HG03558 (cell line): ENCODE measurements around the gene SH3BP5.

Experiments
- ATAC-seq: cut with Tn5 transposase; IDR thresholded peaks from one replicate; pipeline ENCODE4 v1.9.1; 2021; ENCODE audit warnings: moderate number of reproducible peaks; ENCODE audit not compliant: unreplicated experiment; ENCODE audit errors: extremely low read depth

The SH3BP5 gene

GRCh38 chr3:15263120-15263519 is 69.3 kb downstream of the SH3BP5 start:
- ATAC-seq: no peak

DNA sequence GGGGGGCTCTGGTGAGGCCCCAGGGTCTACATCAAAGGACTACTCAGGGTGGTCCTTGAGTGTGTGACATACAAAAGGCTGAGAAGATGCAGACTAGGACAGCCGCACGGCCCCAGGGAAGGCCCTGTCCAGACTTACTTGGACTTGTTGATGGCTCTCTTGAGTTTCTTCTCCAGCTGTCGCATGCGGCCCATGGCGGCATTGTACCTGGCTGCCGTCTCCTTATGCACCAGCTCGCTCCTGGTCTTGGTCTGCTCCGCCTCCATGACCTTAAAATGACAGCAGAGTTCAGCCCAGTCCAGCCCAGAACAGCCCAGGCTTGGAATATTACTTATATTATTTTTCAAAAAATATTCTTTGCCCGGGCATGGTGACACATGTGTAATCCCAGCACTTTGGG is 70.4 kb downstream of the SH3BP5 start:
- no peak for ATAC-seq

DNA sequence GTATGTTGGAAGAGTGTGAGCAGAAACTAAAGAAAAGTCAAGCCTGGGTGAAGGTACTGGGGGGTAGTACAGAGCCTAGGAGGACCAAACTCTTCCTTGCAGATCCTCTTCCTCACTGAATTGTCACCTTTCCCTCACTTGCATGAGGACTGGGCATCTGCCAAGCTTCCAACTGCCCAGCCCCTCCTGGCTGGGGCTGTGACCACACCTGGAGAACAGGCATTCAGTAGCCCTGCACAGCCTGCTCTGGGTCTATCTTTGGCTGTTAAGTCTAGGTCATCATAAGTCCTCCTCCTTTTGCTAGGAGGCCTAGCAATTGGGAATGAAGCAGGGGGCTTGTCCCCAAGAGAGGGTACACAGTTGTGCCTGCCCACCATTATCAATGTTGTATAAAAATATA is 71.1 kb downstream of the SH3BP5 start:
- no peak for ATAC-seq

DNA sequence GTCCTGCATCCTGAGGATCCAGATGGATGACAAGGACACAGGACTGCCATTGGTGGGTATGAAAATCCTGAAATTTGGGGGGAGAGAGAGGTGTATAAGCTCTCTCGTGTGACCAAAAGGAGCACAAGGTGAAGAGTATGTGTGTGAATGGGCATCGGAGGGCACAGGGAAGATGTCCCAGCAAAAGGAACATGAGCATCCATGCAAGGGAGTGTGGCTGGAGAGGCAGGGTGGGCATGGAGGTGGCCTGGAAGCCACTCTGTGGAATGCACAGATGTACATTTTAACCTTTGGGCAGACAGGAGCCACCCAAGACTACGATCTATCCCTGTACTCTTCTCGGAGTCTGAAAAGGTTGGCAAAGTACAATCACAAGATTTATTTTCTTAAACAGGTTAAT is 71.9 kb downstream of the SH3BP5 start:
- ATAC-seq: no peak

DNA sequence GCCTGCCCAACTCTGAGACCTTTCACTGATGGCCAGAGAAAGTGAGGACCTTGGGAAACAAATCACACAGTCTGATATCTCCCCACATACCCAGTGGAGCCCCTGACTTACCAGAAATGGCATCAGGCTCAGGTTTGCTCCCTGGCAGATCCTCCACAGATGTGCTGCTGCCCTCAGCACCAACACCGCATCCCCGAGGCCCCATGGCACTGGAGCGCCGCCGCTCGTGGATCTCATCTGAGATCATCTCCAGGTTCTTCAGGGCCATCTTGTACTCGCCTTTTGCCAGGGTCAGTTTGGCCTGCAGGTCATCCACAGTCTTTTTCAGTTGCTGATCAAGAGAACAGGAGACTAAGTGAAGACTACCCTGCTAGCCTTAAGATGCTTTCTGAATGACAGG is 73.7 kb downstream of the SH3BP5 start:
- ATAC-seq: no peak

DNA sequence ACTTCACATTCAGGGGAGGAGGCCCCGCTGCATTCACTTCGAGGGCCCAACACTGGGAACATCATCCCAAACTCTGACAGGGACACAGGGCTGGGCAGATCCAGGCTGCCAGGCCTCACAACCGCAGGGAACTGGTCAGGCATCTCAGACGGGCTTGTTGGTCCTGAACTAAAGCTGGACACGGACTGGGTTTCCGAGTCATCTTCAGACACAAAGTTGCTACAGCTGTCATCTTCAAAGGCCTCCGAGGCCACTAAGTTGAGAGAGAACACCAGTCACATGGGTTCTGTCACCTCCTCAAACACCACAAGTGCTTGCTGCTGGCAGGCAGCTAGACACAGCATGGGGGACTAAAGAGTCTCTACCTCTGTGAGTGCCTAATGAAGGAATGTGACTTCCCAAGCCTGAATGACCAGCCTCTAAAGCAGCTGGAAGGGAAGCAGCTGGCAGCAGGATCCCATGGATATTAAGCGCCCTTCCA is 75.5 kb downstream of the SH3BP5 start:
- no peak for ATAC-seq

- ATAC-seq: no peak
Measured at GRCh38 chr3:15255215-15255614, 77.2 kb downstream of the SH3BP5 start.

- ATAC-seq: no peak
Measured at GRCh38 chr3:15253023-15253697, 79.2 kb downstream of the SH3BP5 start.

DNA sequence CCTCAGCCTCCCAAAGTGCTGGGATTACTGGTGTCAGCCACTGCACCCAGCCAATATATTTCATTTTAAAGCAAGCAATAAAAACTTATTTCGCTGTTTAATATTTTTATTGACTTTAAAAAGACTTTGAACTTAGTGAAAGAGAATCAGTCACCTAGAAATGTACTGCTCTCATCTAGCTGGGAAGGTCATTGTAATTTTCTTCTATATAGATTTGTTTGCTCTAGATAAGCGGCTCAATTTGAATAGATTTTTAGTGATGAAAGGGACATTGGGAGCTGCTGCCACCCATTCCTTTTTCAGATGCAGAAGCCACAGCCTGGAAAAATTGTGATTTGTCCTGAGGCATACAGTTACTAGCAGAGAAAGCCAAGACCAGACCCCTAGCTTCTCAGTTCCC is 86.2 kb downstream of the SH3BP5 start:
- no peak for ATAC-seq

- no peak for ATAC-seq
Measured at GRCh38 chr3:15243822-15244482, 88.4 kb downstream of the SH3BP5 start.

GRCh38 chr3:15241341-15241740 is 91.0 kb downstream of the SH3BP5 start:
- ATAC-seq: no peak

DNA sequence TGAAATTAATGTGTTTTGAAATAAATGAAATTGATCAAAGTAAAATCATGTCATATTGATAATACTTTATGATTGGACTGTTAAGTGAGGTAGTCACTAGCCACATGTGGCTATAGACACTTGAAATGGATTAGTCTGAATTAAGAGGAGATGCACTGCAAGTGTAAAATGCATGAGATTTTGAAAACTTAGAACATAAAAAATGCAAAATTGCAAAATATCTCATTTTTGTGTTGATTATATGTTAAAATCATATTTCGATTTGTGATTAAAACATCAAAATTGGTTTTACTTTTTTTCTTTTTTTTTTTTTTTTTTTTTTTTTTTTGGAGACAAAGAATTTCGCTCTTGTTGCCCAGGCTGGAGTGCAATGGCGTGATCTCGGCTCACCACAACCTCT is 103.1 kb downstream of the SH3BP5 start:
- no peak for ATAC-seq

DNA sequence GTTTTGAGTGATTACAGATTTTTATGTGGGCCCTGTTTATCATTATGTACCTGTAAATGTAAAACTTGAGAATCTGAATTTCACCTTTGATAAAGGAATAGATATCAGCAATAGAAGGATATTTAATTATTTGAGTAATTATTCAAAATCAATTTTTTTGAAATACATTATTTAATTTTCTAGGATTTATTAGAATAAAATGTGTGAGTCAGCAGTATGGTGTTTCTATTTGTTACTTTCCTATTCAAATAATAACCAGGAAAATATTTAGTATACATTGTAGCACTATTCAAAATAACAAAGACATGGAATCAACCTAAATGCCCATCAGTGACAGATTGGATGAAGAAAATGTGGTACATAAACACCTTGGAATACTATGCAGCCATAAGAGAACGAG is 104.2 kb downstream of the SH3BP5 start:
- no peak for ATAC-seq

DNA sequence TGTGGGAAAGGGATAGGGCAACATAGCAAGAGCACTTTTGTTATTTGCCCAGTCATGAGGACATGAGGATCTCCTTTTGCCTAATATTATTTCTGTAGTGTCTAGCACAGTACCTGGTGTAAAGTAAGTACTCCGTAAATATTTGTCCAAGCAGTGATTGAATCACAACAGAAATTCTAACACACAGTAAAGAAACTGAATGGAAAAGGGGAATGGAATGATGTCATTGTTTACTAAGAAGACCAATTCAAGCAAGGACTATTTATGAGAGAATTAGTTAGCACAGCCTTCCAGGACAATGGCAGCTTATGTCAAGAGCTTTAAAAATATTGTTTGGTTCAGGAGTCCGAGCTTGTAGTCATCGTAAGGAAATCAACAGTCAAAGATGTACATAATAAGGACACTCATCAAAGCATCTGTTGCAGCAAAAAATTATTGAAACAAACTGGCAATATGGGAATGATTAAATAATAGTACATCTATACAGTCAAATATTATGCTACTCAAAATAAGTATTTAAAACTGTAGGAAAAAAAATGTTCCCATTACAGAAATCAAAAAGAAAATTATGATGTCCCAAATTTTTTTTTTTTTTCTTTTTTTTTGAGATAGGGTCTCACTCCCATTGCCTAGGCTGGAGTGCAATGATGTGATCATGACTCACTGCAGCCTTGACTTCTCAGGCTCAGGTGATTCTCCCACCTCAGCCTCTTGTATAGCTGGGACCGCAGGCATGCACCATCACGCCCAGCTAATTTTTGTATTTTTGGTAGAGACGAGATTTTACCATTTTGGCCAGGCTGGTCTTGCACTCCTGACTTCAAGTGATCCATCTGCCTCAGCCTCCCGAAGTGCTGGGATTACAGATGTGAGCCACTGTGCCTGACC is 108.5 kb downstream of the SH3BP5 start:
- no peak for ATAC-seq

DNA sequence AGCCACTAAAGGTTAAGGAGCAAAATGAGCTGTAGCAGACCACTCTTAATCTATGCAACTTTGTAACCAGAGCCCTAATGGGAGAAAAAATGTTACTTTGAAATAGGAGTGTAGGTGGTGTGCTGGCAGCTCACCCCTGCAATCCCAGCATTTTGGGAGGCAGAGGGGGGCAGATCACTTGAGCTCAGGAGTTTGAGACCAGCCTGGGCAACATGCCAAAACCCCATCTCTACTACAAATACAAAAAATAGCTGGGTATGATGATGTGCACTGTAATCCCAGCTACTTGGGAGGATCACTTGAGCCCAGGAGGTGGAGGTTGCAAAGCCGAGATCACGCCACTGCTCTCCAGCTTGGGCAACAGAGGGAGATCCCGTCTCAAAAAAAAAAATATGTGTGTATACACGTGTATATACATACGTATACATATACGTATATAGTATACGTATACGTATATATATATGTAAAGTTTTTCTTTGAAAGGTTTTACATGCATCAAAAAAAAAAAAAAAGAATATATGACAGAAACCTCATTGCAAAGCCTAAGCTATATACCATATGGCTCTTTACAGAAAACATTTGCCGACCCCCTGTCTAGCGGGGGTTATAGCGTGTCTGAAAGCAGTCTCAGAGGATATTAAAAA is 110.7 kb downstream of the SH3BP5 start:
- no peak for ATAC-seq

DNA sequence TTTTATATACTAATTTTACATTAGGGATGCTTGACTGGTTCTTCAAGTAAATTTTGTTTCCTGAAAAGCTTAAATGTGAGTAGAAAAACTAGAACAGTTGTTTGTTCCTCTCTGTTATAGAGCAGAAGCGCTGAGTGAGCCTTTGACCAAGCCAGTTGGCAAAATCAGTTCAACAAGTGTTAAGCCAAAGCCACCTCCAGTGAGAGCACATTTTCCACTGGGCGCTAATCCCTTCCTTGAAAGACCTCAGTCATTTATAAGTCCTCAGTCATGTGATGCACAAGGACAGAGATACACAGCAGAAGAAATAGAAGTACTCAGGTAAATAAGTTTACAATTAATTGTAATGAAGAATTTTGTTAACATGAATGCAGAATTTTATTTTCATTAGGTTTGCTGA is 111.7 kb downstream of the SH3BP5 start:
- no peak for ATAC-seq

DNA sequence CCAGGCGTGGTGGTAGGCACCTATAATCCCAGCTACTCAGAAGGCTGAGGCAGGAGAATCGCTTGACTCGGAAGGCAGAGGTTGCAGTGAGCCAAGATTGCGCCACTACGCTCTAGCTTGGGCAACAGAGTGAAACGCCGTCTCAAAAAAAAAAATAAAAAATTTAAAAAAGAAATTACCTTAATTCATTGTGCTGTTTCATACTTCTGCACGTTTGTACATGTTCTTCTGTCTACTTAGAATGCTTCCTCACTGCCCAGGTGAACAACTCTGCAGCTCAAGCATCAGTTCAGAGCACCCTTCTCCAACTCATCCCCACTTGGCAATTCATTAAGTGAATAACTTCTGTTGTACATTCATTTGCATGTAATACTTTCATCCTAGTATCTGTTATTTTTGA is 112.3 kb downstream of the SH3BP5 start:
- ATAC-seq: no peak

DNA sequence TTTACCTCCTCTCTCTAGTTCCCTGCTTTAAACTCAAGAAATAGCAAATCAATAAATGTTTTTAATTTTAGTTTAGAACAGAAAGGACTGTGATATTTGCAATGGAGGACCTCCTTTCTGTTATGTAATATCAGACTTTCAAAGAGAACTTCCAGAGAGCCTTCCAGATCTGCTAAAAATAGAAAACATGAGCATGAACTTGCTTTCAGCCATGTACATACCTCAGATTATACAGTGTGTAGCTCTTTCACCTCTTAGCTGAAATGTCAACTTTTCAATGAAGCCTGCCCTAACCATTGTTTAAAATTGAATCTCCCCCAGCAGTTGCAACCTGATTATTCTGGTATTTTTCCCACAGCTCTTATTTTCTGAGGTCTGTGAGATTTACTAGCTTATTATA is 113.7 kb downstream of the SH3BP5 start:
- ATAC-seq: no peak

DNA sequence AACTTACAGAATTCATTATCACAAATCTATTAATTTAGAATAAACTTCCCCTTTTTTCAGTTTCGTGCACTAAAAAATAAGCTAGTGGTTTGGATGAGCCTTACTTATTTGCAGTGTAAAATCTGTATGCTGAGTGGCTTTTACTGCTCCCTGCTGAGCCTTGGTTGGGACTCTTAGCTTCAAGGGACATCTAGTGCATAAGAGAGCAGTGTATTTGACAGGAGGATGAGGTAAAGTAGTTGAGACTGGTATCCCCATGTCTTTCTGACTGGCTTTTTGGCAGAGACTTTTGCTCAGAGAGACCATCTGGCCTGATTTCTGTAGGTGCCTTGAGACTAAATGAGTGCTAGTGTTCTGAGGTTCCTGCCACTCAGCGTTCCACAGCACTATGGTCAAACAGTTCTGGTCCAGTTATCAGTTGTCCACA is 114.5 kb downstream of the SH3BP5 start:
- ATAC-seq: no peak

- no peak for ATAC-seq
Measured at GRCh38 chr3:15217011-15217671, 115.2 kb downstream of the SH3BP5 start.
